Amniotic stem cell (primary cell): ENCODE data around the gene SEMA4D.
"Not testable (repeated sequence)": the region's sequence is repeated elsewhere in the genome, so short reads cannot be mapped to it uniquely, and the experiment has no call there.

Experiments
- DNase-seq: peaks from one replicate; lab custom pipeline; 2025; lab: John Stamatoyannopoulos, UW

SEMA4D gene

GRCh38 chr9:89384783-89385182 lies 113.1 kb downstream of the SEMA4D start:
- no peak for DNase-seq

GRCh38 chr9:89383721-89384300 lies 114.1 kb downstream of the SEMA4D start:
- no peak for DNase-seq

DNA sequence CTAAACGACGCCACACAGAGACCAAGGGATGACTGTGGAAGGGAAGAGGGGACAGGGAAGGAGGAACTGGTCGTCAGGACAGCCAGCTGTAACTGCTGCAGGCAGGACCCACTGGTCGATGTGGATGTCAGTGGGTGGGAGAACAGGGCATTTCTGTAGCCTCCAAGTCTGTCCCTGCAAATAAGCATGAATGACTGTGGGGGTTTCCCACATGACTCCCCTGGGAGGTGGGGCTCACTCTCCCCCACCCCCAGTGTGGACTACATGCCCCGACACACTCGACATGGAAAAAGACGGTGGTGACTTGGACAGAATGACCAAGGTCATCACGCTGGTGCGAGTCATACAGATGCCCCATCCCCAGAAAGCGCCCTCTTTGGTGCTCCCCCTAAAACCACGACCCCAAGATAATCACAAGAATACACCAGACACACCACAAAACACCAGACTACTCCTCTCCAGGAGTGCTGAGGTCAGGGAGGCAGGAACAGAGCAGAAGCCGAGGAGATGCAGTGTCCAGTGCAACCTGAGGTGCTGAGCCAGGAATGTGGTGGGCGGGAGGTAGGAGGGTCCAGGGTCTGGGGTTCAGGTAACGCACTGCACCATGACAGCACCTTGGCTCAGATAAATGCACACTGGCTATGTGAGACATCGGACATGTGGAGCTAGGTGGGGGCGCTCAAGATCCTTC lies 114.7 kb downstream of the SEMA4D start:
- DNase-seq, result no peak

- DNase-seq, result no peak
Observed at GRCh38 chr9:89382026-89382986, 115.6 kb downstream of the SEMA4D start.

DNA sequence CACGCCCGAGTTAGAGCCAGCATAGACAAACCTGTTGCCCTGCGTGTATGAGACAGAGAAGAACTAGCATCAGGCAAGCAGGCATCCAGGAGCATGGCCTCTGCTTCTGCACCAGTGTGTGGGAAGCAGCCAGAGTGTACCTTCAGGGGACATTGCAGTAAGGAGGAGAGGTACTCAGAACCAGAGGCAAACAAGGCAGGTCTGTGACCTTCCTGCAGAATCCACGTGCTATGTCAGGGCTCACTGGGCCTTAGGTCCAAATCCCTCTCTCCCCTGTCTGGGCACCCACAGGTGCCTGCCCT lies 116.7 kb downstream of the SEMA4D start:
- no peak for DNase-seq

DNA sequence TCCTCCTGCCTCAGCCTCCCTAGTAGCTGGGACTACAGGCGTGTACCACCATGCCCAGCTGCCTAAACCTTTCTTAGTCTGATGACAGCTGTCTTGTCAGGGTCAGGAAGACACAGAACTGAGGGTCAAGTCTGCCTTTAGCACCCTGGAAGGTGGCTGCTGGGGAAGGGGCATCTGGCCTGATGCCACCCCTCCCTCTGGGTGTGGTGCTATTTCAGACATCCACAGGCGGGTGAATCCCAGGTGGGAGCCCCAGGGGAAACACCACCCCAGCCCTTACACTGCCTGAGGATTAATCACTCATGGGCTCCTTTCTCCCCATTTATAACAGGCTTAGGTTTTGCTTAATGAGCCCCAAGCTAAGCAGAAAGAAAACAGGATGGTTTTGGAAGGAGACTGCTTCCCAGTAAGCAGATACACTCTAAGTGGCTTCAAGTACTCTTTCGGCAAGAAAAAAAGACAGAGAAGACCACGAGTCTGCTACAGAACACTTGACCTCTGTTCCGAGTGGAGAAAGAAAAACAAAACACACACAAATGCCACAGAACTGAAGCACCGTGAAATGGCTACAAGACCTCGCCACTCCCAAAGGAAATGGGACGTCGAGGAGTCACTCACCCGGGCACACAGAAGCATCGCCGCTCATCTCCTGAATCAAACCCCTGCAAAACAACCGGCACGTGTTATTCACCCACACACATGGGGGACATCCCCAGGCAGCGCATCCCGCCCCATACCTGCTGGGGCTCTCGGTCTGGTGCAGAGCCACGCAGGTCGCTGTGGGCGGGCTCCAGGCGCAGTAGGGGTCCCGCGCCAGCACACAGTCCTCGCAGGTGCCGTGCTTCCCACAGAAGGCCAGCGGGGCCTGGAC lies 117.2 kb downstream of the SEMA4D start:
- DNase-seq, result no peak

GRCh38 chr9:89379508-89380115 lies 118.3 kb downstream of the SEMA4D start:
- DNase-seq, result no peak

DNA sequence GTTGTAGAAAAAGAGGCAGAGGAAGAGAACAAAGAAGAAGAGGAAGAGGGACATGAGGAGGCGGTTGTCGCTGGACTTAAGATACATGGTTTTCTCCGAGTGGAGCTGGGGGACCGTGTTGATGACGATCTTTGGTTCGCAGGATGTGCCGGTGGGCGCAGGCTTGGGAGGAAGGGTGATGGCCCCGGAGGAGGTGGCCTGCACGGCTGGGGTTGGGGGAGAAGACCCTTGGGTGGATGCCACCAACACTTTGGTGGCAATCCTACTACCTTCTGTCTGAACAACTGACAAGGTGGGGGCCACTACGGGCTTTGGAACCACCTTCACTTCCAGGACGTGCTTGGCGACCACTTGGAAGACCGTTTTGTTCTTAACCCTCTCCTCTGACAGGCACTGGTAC lies 118.9 kb downstream of the SEMA4D start:
- DNase-seq, result no peak

DNA sequence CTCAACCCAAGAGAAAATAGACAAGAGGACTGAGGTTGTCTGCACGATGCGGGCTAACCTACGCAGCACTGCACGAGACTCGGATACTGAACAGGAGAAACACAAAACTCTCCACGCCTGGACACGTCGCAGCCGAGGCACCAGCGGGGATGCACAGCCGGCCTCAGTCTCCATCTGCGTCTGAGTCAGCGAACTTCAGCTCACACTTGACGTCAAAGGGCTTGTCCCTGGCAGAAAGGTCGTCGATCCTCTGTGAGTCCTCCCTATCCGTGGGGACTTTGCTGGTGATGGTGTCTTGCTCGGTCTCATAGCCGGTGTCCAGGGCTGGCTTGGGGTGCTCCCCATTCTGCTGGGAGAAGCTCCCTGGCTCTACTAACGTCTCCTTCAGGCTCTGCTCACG lies 119.4 kb downstream of the SEMA4D start:
- DNase-seq, result no peak

DNA sequence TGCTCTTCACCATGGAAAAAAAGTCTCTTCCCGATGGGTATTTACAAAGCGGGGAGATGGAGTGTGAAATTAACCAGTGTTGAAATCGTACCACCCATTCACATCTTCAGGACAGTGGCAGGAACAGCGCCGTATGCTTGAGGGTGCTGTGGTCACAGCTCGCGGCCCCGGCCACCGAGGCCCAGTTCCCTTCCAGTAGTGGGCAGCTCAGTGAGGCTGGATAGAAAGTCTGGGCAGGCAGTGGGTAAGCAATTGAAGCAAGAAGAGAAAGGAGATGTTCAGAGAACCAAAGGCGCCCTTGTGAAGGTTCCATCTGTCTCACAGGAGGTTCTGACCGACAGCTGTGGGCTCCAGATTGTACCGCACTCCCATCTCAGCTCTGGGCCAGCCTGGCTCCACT lies 120.5 kb downstream of the SEMA4D start:
- DNase-seq, result no peak

DNA sequence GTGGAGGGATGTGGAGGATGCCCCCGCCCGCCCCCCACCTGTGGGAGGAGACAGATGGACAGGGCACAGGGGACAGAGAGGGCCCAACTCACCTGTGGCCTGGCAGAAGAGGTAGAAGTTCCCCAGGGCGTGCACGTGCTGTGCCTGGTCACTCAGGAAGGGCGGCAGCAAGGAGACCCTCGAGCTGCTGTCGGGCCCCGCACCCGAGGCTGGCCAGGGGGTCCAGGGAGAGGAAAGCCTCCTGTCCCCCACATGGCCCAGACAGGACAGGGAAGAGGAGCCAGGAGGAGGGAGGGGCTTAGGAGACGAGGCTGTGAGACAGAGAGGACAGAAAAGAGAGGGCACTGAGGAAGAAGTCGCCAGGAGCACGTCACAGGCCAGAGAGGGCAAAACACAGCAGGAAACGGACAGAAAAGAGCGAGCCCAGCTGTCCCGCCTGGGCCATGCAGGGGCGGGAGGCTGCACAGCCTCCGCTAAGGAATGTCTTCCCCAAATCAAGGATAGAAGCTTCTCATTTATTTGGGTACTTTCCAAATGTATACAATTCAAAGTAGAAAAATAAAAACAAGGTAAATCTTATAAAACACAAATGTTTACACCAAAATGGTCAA lies 121.1 kb downstream of the SEMA4D start:
- no peak for DNase-seq

- DNase-seq, result no peak
Observed at GRCh38 chr9:89376286-89376685, 121.6 kb downstream of the SEMA4D start.

DNA sequence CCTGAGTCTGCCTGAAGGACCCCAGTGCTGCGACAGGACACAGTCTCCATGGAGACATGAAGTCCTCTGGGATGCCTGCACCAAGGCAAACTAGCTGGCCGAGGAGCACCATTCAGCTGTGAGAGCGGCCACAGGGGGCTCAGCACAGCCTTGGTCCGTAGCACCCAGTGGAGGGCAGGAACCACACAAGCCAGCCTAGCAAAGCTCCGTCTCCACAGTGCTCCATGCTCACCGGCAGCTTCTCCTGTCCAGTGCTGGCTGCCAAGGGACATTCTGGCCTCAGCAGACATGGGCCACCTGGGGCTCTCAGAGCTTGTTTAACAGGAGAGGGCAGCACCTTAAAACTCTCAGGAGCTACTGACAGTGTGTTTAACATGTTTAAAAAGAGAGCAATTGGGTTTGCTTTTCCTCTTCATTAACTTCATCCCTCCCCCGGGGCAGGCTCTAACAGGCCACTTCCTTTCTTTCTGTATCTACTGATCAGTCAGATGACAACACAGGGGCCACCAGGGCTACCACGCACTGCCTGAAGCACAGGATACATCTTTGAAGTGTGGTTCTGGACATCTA lies 122.6 kb downstream of the SEMA4D start:
- no peak for DNase-seq

GRCh38 chr9:89374176-89374575 lies 123.7 kb downstream of the SEMA4D start:
- no peak for DNase-seq

- no peak for DNase-seq
Observed at GRCh38 chr9:89372979-89373378, 124.9 kb downstream of the SEMA4D start.

DNA sequence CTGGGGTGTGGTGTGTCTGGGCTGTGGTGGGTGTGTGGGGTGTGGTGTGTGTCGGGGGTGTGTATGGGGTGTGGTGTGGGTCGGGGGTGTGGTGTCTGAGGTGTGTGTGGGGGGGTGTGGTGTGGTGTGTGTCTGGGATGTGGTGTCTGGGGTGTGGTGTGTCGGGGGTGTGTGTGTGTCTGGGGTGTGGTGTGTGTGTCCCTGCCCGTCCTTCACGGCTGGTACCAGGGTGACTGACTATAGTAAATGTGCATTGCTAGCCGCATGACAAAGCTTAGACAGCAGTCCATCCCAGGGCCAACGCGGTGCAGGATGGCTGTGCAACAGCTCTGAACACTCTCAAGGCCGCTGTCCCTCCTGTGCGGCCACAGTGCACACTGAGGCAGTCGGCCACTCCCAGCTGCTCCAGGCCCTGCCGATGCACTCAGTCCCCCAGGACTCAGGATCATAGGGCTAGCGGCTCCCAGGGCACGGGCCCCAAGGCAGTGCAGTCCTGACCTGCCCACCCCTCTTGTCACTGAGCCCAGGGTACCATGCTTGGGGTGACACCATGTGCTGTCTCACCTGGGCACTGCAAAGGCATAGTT lies 125.6 kb downstream of the SEMA4D start:
- DNase-seq, result no peak

DNA sequence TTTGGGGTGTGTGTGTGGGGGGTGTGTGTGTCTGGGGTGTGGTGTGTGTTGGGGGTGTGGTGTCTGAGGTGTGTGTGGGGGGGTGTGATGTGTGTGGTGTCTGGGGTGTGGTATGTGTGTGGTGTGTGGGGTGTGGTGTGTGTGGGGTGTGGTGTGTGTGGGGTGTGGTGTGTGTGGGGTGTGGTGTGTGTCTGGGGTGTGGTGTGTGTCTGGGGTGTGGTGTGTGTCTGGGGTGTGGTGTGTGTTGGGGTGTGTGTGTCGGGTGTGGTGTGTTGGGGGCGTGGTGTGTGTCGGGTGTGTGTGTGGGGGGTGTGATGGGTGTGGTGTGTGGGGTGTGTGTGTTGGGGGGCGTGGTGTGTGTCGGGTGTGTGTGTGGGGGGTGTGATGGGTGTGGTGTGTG lies 126.1 kb downstream of the SEMA4D start:
- not testable (repeated sequence) for DNase-seq

DNA sequence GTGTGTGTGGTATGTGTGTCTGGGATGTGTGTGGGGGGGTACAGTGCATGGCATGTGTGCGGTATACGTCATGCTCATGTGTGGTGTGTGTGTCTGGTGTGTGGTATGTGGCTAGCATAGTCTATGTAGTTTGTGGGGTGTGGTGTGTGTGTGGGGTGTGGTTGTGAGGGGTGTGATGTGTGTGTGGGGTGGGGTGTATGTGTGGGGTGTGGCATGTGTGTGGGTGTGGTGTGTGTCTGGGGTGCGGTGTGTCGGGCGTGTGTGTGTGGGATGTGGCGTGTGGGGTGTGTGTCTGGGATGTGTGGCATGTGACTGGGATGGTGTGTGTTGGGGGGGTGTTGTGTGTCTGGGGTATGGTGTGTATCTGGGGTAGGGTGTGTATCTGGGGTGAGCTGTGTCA lies 127.3 kb downstream of the SEMA4D start:
- DNase-seq, result no peak

DNA sequence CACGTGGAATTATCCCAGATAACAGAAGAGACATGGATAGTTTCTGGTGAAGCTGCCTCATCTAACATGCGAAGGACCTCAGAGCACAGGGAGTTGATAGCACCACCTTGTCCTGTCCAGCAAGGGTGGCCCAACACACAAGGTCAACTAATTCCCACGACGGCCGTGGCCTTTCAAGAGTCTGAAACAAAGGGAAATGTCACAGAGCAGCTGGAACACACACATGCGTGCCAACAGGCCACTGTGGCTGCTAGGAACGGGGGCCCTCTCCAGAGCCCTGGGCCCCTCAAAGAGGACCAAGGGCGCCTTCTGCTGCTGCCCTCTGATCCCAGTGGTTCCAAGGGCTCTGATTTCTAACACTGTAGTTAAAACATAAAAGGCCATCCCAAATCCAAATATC lies 128.9 kb downstream of the SEMA4D start:
- no peak for DNase-seq

DNA sequence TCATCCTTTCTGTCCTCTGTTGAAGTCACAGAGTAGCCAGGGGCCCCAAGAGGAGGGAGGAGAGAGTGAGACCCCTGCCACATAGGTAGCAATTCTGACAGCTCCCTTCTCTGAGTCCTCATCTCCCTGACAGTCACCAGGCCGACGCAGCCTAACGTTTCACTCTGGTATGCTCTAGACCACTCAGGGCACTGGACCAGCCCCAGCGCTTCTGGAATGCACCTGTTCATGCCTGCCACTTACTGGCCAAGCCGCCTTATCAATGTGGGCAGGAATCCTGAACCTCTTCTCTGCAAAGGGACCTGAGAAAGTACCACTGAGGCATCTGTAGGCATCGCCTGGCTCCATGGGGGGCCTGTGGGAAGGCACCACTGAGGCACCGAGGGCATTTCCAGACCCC lies 129.4 kb downstream of the SEMA4D start:
- DNase-seq, result no peak
